GM23248 (cell line): Measurements from ENCODE around the gene CCND1.

Experiments used
- EZH2 ChIP-seq: fragments of 200-600 bp; sonication (generic); IDR thresholded peaks from 2 replicates; pipeline ENCODE4 v1.6.1; 2018; ENCODE audit warnings: antibody characterized with exemption, mild to moderate bottlenecking; ENCODE audit not compliant: insufficient read depth, poor library complexity, severe bottlenecking
- EZH2phosphoT487 ChIP-seq: fragments of 200-600 bp; sonication (generic); IDR thresholded peaks from 2 replicates; pipeline ENCODE4 v1.6.1; 2018; ENCODE audit warnings: antibody characterized with exemption, moderate library complexity, mild to moderate bottlenecking, low read depth; ENCODE audit not compliant: insufficient read depth

DNA sequence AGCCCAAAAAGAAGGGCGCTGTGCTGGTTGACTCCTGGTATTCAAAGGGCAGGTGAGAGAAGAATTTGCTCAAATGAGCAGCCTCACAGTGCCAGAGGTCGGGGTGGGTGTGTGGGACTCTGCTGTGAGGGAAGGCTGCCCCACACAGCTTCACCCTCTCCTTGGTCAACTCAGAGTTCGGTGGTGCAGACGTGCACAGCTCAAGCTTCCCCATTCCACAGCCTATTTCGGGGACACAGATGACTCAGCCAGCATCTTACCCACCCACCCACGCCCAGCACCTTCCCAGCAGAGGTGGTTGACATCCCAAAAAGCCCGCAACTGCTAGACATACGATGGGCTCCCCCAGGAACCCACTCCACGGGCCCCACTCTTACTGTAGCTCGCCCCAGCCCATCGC, 46.5 kb upstream of the CCND1 start:
- TF ChIP-seq EZH2phosphoT487 (no peak), EZH2 (no peak)
